Measurements from ENCODE around the gene AP2A2. TPM values are rescaled to one million over a fixed set of nuclear protein-coding genes. Genes with fewer than 3 reads are reported as not detected.

The AP2A2 gene
- total RNA-seq (10 to 100 TPM; 40.0 to 60.2 (median 53.2) TPM), polyA plus RNA-seq (10 to 100 TPM; 48.0 to 50.8 TPM)

- DNase-seq: peak; percentile 83 to 98 (median 92)
- peak; percentile 92 to 97 (median 94) for ATAC-seq
- Histone ChIP-seq H3K4me1 (peaks cover 0 to 22% (median 8%) of the 10 kb centered on the region in 3 donors), H3K27me3 (no peaks in the 10 kb centered on the region), H3K27ac (peak within 1 kb of the TSS; percentile 35 to 81 (median 68)), H3K4me3 (peak within 1 kb of the TSS; percentile 49 to 75 (median 60)), H3K36me3 (no peaks in the 10 kb centered on the region), H3K9me3 (no peaks in the 10 kb centered on the region)
- WGBS, 2 donors: 4 to 5% methylated on average over 100 to 124 of the region's 124 CpGs
- no peak for FAIRE-seq
- TF ChIP-seq CTCF (IDR thresholded peaks at IDR 0.05): peak; percentile 57 to 76 (median 66)
- intact Hi-C loops (cut with DNase I): loop anchor here in 1 of 3 donors (10.0 kb wide), 1 partner anchor 129 kb away; no protein-coding TSS in a partner anchor
Observed at GRCh38 chr11:925496-926301, at the start of gene AP2A2. Gene AP2A2 (plus strand): TSS chr11:925870. CDS start chr11:926022, 152 bp downstream.

- DNase-seq (peak; percentile 72 to 95 (median 81)), ATAC-seq (peak; percentile 92 to 93 (median 92)), FAIRE-seq (no peak)
- no peak for TF ChIP-seq CTCF (IDR thresholded peaks at IDR 0.05)
- intact Hi-C loops (cut with DNase I): no loop called here
- no peaks in the 10 kb centered on the region for H3K9me3 ChIP-seq
- H3K36me3 ChIP-seq: no peaks in the 10 kb centered on the region
- 19 to 27% methylated on average over 12 of the region's 12 CpGs for WGBS, 2 donors
- H3K4me3 ChIP-seq: no peak overlapping the region
- peaks cover 0 to 4% (median 0%) of the 10 kb centered on the region in 3 donors for H3K4me1 ChIP-seq
- H3K27ac ChIP-seq: no peak overlapping the region
- H3K27me3 ChIP-seq: no peaks in the 10 kb centered on the region
Observed at GRCh38 chr11:876545-876944, 49.1 kb upstream of the AP2A2 start.

DNA sequence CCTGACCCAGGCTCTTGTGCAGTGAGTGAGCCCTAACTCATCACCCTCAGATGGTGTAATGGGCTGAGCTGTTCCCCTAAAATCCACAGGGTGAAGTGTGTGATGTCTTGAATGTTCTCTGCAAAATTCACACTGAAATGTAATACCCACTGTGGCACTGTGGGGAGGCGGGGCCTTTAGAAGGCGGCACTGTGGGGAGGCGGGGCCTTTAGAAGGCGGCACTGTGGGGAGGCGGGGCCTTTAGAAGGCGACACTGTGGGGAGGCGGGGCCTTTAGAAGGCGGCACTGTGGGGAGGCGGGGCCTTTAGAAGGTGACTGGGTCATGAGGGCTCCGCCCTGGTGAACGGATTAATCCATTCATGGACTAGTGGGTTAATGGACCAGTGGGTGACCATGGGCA lies 48.1 kb upstream of the AP2A2 start:
- TF ChIP-seq CTCF (IDR thresholded peaks at IDR 0.05): no peak
- no peaks in the 10 kb centered on the region for H3K27me3 ChIP-seq
- intact Hi-C loops (cut with DNase I): no loop called here
- FAIRE-seq (no peak), DNase-seq (no peak), ATAC-seq (no peak)
- 97% methylated on average over 11 of the region's 11 CpGs for WGBS, 2 donors
- no peak overlapping the region for H3K4me3 ChIP-seq
- H3K36me3 ChIP-seq: no peaks in the 10 kb centered on the region
- no peaks in the 10 kb centered on the region for H3K9me3 ChIP-seq
- no peak overlapping the region for H3K27ac ChIP-seq
- peaks cover 0 to 4% (median 0%) of the 10 kb centered on the region in 3 donors for H3K4me1 ChIP-seq

DNA sequence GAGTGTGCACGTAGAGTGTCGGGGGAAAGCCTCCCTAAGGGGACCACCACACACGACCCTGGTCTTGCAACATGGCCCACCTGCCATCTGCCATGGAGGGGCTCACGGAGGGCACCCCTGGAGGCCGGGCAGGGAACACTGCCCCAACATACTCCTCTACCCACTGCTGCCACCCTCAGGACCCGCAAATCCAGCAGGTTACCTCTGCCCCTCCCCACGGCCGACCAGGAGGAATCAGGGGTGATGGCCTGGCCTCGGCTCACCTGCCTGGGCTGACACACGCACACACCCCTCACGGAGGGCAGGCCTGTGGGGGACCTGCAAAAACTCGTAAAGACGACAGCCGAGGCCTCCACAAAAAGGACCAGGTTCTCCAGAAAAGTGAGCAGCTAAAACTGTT lies 45.2 kb upstream of the AP2A2 start:
- no peak for ATAC-seq
- no peak for DNase-seq
- Histone ChIP-seq H3K9me3 (no peaks in the 10 kb centered on the region), H3K36me3 (no peaks in the 10 kb centered on the region), H3K27ac (no peak overlapping the region), H3K27me3 (no peaks in the 10 kb centered on the region), H3K4me3 (no peak overlapping the region), H3K4me1 (peaks cover 0 to 4% (median 0%) of the 10 kb centered on the region in 3 donors)
- intact Hi-C loops (cut with DNase I): no loop called here
- TF ChIP-seq CTCF (IDR thresholded peaks at IDR 0.05): no peak
- 83 to 87% methylated on average over 13 to 14 of the region's 14 CpGs for WGBS, 2 donors
- FAIRE-seq: no peak

DNA sequence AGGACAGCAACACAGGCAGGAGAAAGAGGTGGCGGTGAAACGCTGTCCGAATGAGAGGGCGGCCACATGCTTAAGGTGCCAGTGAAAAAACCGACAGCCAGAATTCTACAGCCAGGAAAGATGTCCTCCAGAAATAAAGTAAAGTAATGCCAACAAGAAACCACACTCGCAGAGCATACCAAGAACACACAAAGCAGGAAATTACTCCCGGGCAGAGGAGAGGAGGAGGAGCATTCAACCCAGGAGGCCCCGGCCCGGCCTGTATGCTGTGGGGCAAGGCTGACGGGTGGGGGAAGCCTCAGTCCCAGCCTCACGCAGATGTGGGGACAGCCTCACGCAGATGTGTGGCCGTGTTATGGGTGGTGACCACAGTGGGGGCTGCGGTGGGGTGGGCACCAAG lies 43.1 kb upstream of the AP2A2 start:
- 92 to 95% methylated on average over 13 to 14 of the region's 14 CpGs for WGBS, 2 donors
- ATAC-seq (no peak), FAIRE-seq (no peak), DNase-seq (no peak)
- H3K27ac ChIP-seq: no peak overlapping the region
- no peaks in the 10 kb centered on the region for H3K9me3 ChIP-seq
- no peak overlapping the region for H3K4me3 ChIP-seq
- H3K36me3 ChIP-seq: no peaks in the 10 kb centered on the region
- intact Hi-C loops (cut with DNase I): no loop called here
- H3K27me3 ChIP-seq: no peaks in the 10 kb centered on the region
- TF ChIP-seq CTCF (IDR thresholded peaks at IDR 0.05): no peak
- H3K4me1 ChIP-seq: no peaks in the 10 kb centered on the region

Data from pancreas (tissue), 10 donors.